ENCODE data around the gene ZNF107.

DNA sequence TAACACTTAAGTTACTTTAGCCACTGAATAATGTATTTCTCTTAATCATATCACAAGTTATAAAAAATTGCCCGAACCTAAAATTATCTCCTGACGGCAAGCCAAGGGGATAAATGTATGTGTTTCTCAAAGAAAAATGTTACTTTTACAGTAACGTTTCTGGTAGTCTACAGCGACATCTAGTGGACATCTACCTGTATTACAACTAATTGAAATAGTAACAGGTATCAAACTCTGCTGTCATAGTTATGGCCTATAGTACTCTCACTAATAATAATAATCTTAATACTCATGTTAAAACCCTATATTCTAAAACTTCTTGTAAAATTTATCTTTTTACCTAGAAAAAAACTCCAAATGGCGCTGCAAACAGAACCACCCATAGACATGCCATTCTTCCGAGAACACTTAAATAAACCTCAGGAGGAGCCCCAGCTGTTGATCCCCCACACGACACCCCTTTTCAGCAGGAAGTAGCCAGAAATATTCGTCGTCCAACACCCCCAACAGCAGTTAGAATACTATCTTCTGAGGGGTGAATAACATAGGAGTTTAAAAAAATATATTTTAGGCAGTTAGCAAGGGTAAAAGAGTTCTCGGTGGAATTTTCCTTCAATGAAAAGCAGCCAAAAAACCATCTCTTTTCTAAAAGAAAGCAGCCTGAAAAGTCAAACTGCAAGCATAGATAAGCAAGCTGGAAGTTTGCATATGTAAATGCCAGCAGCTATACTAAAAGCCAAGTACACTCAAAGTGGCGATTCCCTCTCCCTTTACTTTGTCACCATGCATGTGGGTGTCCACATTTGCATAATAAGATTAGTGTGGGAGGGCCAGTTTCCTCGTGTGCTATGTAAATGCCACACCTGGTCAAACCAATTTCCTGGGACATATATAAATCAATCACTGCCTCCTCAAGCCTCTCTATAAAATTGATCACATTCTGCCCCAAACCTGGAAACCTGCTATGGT is 40.5 kb upstream of the ZNF107 start:
- peak; percentile 49 to 79 for TF ChIP-seq CTCF (conservative IDR thresholded peaks at IDR 0.05; ENCODE audit: low read depth in 2 of 2)
- TF ChIP-seq EZH2phosphoT487 (IDR thresholded peaks at IDR 0.05; ENCODE audit: unreplicated experiment), result no peak
- TF ChIP-seq STAT1 (IDR thresholded peaks at IDR 0.05; ENCODE audit: unreplicated experiment), result no peak
- no peak for TF ChIP-seq POLR2AphosphoS5 (IDR thresholded peaks at IDR 0.05; ENCODE audit: low read depth)
- no peak for TF ChIP-seq EZH2 (IDR thresholded peaks at IDR 0.05; ENCODE audit: low read depth, unreplicated experiment)
- no peak for TF ChIP-seq NANOG (IDR thresholded peaks at IDR 0.05; ENCODE audit: borderline replicate concordance)
- TF ChIP-seq ETS1 (IDR thresholded peaks at IDR 0.05), result no peak
